ENCODE measurements around the gene MYL3. TPM values are rescaled to one million over a fixed set of nuclear protein-coding genes. Genes with fewer than 3 reads are reported as not detected.

Gene MYL3
- total and polyA plus RNA-seq, 9 donors = 0.63 to 10.8 (median 4.2) TPM

- no peak overlapping the region for H3K4me3 ChIP-seq
- no peak overlapping the region for H3K27ac ChIP-seq
- DNase-seq = no peak
- H3K27me3 ChIP-seq = no peaks in the 10 kb centered on the region
- H3K9me3 ChIP-seq = no peaks in the 10 kb centered on the region
- intact Hi-C loops (cut with DNase I) = no loop called here
- TF ChIP-seq EP300 (IDR thresholded peaks at IDR 0.05) (no peak), POLR2A (IDR thresholded peaks at IDR 0.05) (no peak), CTCF (IDR thresholded peaks at IDR 0.05) (no peak)
- H3K4me1 ChIP-seq (ENCODE audit: insufficient read depth) = peaks cover 15% of the 10 kb centered on the region
- 58 to 67% (median 63%) methylated on average over 2 of the region's 2 CpGs for WGBS, 3 donors
- H3K36me3 ChIP-seq = no peaks in the 10 kb centered on the region
These were observed 15.7 kb upstream of the MYL3 start for GRCh38 chr3:46878781-46879436.

GRCh38 chr3:46877406-46878125 lies 14.3 kb upstream of the MYL3 start, which contains the start of gene PTH1R:
Gene PTH1R, plus strand, starts transcription at chr3:46877721. Its CDS starts 5,839 bp downstream, at chr3:46883560.
- Histone ChIP-seq H3K27ac (no peak within 1 kb of the TSS), H3K27me3 (no peaks in the 10 kb centered on the region), H3K36me3 (no peaks in the 10 kb centered on the region), H3K4me1 (ENCODE audit: insufficient read depth) (peaks cover 20% of the 10 kb centered on the region), H3K4me3 (no peak within 1 kb of the TSS), H3K9me3 (no peaks in the 10 kb centered on the region)
- DNase-seq = no peak
- TF ChIP-seq EP300 (IDR thresholded peaks at IDR 0.05) (no peak), POLR2A (IDR thresholded peaks at IDR 0.05) (no peak), CTCF (IDR thresholded peaks at IDR 0.05) (no peak)
- WGBS, 3 donors = 89 to 93% (median 90%) methylated on average over 7 of the region's 7 CpGs
- intact Hi-C loops (cut with DNase I) = no loop called here

GRCh38 chr3:46876313-46877300 lies 13.4 kb upstream of the MYL3 start:
- H3K9me3 ChIP-seq = no peaks in the 10 kb centered on the region
- H3K27me3 ChIP-seq = no peaks in the 10 kb centered on the region
- no peak for DNase-seq
- no peak overlapping the region for H3K4me3 ChIP-seq
- TF ChIP-seq CTCF (IDR thresholded peaks at IDR 0.05) = no peak
- no peak for TF ChIP-seq POLR2A (IDR thresholded peaks at IDR 0.05)
- no peak for TF ChIP-seq EP300 (IDR thresholded peaks at IDR 0.05)
- H3K4me1 ChIP-seq (ENCODE audit: insufficient read depth) = peaks cover 25% of the 10 kb centered on the region
- intact Hi-C loops (cut with DNase I) = no loop called here
- no peaks in the 10 kb centered on the region for H3K36me3 ChIP-seq
- no peak overlapping the region for H3K27ac ChIP-seq
- WGBS, 3 donors = 87 to 98% (median 91%) methylated on average over 9 to 10 of the region's 10 CpGs

DNA sequence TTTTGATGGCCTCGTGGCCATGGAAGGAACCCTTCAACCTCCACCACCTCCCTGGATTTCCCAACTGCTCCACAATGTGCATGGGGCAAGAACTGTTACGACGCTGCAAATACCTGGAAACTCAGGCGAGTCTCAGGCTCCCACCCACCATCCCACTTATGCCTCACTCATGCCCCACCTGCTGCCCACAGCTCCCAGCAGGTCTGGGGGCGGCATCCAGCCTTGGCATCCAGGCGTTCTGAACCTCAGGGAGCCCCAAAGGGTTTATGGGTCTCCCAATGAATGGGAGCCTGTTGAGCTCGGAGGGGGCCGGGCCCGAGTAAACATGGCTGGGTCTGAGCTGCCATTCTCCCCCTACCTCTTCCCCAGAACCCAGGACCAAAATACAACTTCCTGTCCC lies 12.3 kb upstream of the MYL3 start:
- no peak for TF ChIP-seq EP300 (IDR thresholded peaks at IDR 0.05)
- no peak for TF ChIP-seq POLR2A (IDR thresholded peaks at IDR 0.05)
- no peak for TF ChIP-seq CTCF (IDR thresholded peaks at IDR 0.05)
- Histone ChIP-seq H3K27me3 (no peaks in the 10 kb centered on the region), H3K9me3 (no peaks in the 10 kb centered on the region), H3K4me3 (no peak overlapping the region), H3K36me3 (no peaks in the 10 kb centered on the region), H3K4me1 (ENCODE audit: insufficient read depth) (peaks cover 29% of the 10 kb centered on the region), H3K27ac (no peak overlapping the region)
- DNase-seq = no peak
- intact Hi-C loops (cut with DNase I) = no loop called here
- 95 to 96% (median 96%) methylated on average over 9 of the region's 9 CpGs for WGBS, 3 donors
